HG02642 (cell line): Measurements from ENCODE around the gene RNF115.
"Not testable (repeated sequence)": the region's sequence is repeated elsewhere in the genome, so short reads cannot be mapped to it uniquely, and the experiment has no call there.

Experiments
- ATAC-seq: cut with Tn5 transposase; IDR thresholded peaks from one replicate; pipeline ENCODE4 v1.9.1; 2021; ENCODE audit warnings: mild to moderate bottlenecking; ENCODE audit not compliant: unreplicated experiment, poor library complexity

The RNF115 gene

GRCh38 chr1:145782272-145783099 is 41.4 kb downstream of the RNF115 start:
- ATAC-seq: no peak

GRCh38 chr1:145778146-145778540 is 45.8 kb downstream of the RNF115 start:
- ATAC-seq: no peak

- no peak for ATAC-seq
These were observed 46.3 kb downstream of the RNF115 start for GRCh38 chr1:145777357-145778145.

GRCh38 chr1:145773423-145773822 is 50.5 kb downstream of the RNF115 start:
- ATAC-seq: no peak

GRCh38 chr1:145771056-145771455 is 52.8 kb downstream of the RNF115 start:
- ATAC-seq: no peak

GRCh38 chr1:145768004-145768403 is 55.9 kb downstream of the RNF115 start:
- ATAC-seq: not testable (repeated sequence)

GRCh38 chr1:145766926-145767325 is 57.0 kb downstream of the RNF115 start:
- not testable (repeated sequence) for ATAC-seq

- not testable (repeated sequence) for ATAC-seq
These were observed 58.1 kb downstream of the RNF115 start for GRCh38 chr1:145765585-145766360.

GRCh38 chr1:145765127-145765526 is 58.8 kb downstream of the RNF115 start:
- not testable (repeated sequence) for ATAC-seq

- ATAC-seq: not testable (repeated sequence)
These were observed 59.5 kb downstream of the RNF115 start for GRCh38 chr1:145764231-145764940.

GRCh38 chr1:145762001-145762400 is 61.9 kb downstream of the RNF115 start:
- not testable (repeated sequence) for ATAC-seq

- ATAC-seq: not testable (repeated sequence)
These were observed 62.4 kb downstream of the RNF115 start for GRCh38 chr1:145761498-145761897.

GRCh38 chr1:145760395-145760949 is 63.4 kb downstream of the RNF115 start:
- ATAC-seq: not testable (repeated sequence)

- no peak for ATAC-seq
These were observed 64.2 kb downstream of the RNF115 start for GRCh38 chr1:145759721-145760120.

- no peak for ATAC-seq
These were observed 65.3 kb downstream of the RNF115 start for GRCh38 chr1:145758575-145758974.

- no peak for ATAC-seq
These were observed 65.8 kb downstream of the RNF115 start for GRCh38 chr1:145758116-145758515.

GRCh38 chr1:145757420-145757819 is 66.5 kb downstream of the RNF115 start:
- ATAC-seq: no peak

- ATAC-seq: no peak
These were observed 72.3 kb downstream of the RNF115 start for GRCh38 chr1:145751491-145752037.

GRCh38 chr1:145750426-145750825 is 73.5 kb downstream of the RNF115 start:
- ATAC-seq: no peak
